HS-5 (cell line): ENCODE results near the gene USP6NL.
"Not testable (repeated sequence)": the region's sequence is repeated elsewhere in the genome, so short reads cannot be mapped to it uniquely, and the experiment has no call there.

Source experiments
- DNase-seq: peaks from one replicate; pipeline ENCODE4 v3.0.0-alpha.2; 2012; ENCODE audit warnings: low read depth

USP6NL gene

DNA sequence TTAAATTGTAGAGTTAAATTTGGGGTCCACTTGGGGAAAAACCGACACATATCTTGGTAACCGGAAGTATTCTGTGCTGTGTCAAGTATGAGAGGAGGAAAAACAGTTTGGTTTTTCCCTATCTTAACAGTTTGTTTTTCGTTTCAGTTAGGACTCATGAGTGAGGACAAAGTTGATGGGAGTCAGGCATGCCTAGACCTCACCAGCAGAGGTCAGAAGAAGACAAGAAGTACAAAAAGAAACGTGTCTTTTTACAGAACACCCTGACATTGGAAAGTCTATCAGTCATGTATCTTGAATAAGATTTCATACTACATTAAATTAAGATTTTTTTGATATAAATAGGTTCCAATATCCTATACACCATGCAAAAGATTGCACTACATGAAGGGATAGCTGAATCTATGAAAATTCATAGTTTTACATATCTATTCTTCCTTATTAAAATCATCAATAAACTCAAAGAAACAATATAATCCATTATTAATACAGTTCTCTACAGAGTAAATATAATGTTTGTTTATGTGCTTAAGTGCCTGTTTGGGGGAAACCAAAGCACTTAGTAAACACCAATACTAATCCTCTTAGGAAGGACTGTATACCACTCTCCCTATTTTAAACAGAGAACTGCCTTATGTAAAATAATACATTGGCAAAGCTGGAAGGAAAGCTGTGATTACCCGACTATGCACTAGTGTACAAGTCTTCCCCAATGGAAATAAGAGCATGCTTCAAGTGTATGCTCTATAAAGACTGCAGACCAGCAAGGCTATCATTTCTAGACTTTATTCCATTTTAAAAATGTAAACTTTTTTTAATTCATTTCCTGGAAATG lies 95.6 kb downstream of the USP6NL start:
- no peak for DNase-seq

GRCh38 chr10:11513727-11514126 lies 97.7 kb downstream of the USP6NL start:
- no peak for DNase-seq

DNA sequence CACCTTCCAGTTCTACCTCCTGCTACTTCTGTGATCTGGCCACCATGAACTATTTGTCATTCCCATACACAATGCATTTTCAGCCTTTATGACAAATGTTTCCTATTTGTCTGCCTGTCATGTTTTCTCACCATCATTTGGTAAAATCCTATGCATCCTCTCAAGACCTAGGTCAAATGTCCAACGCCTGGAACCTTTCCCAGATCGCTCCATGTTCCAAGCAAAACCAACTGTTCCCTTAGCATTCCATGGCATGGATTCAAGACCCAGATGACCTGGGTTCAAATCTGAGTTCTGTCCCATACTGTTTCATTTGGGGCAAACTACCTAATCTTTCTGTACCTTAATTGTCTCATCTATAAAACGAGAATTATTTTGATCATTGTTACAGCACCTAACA lies 98.9 kb downstream of the USP6NL start:
- no peak for DNase-seq

DNA sequence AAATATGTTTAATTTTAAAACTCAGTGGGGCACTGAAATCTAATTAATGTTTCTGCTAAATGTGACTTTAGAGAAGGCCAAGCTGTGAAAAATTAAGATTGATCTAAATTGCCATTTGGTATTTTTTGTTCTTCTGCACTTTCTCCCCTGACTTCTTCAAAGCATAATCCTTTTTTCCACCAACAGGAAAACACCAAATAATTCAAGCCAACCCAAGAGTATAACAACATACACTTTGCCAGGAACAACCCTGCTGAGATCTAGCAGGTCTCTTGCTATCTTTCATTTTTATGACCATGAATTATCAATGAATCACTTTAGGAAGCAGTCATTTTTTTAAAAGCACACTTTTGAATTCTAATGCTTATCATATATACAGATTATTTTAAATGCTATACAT lies 100.1 kb downstream of the USP6NL start:
- no peak for DNase-seq

GRCh38 chr10:11510736-11511135 lies 100.7 kb downstream of the USP6NL start:
- no peak for DNase-seq

DNA sequence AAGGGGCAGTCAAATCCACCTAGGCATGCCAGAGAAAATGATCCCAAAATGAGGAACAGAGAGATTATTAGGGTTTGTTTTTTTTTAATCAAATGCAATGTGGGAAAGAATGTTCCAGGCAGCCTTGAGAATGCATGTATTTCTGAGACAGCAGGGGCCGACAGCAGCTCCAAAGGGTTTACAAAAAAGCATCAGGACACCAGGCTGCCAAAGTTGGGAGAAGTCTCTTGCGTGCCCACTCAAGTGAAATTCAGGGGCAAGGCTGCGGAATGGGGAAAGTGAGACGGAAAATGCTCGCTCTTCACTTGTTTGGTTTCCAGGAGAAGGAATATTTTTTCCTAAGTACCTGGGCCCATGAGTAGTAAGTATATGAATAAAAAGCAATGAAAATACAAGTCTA lies 101.2 kb downstream of the USP6NL start:
- DNase-seq: no peak

- no peak for DNase-seq
Measured at GRCh38 chr10:11509036-11509435, 102.4 kb downstream of the USP6NL start.

GRCh38 chr10:11506247-11506789 lies 105.1 kb downstream of the USP6NL start:
- DNase-seq: no peak

DNA sequence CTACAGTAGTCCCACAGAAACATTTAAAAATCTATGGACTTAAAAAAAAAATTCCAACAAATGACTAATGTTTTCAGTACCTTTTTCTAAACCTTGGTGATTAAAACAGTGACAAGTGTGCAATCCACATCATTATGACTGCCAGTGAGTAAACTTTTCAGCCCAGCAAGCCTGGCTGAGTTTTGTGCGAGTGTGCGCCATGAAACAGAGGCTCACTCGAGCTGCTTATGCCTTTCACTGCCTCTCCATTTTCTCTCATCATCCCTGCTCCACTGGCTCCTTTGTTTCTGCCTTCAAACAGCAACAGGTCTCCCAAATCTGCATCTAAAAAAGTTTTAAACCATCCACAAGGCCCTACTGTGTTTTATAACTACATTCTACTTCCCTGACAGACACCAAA lies 105.8 kb downstream of the USP6NL start:
- no peak for DNase-seq

- DNase-seq: no peak
Measured at GRCh38 chr10:11504566-11505285, 106.7 kb downstream of the USP6NL start.

GRCh38 chr10:11501600-11501999 lies 109.8 kb downstream of the USP6NL start:
- DNase-seq: no peak

DNA sequence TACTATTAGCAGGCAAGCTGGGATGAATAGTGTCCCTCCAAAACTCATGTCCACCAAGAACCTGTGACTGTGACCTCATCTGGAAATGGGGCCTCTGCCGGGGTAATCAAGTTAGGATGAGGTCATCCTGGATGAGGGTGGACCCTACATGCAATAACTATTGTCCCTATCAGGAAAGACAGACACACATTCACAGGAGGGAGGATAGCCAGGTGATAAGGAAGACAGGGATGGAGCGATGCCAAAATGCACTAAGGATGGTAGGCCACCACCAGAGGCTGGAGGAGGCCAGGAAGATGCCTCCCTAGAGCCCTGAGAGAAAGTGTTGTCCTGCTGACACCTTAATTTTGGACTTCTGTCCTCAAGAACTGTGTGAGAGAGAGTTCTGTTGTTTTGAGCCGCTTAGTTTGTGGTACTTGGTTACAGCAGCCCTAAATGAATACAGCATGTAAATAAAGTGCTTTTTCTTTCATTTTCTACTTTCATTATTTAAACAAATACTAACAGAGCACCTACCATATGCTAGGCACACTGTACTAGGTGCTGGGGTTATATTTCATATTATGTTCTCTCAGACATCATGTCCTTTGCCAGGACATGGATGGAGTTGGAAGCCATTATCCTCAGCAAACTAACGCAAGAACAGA lies 111.9 kb downstream of the USP6NL start:
- DNase-seq: no peak

GRCh38 chr10:11498399-11498798 lies 113.1 kb downstream of the USP6NL start:
- DNase-seq: no peak

DNA sequence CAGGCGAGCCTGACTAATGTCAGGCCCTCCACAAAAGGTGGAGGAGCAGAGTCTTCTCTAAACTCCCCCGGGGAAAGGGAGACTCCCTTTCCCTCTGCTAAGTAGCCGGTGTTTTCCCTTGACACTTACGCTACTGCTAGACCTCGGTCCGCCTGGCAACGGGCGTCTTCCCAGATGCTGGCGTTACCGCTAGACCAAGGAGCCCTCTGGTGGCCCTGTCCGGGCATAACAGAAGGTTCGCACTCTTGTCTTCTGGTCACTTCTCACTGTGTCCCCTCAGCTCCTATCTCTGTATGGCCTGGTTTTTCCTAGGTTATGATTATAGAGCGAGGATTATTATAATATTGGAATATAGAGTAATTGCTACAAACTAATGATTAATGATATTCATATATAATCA lies 116.5 kb downstream of the USP6NL start:
- DNase-seq: not testable (repeated sequence)

- no peak for DNase-seq
Measured at GRCh38 chr10:11493646-11494045, 117.8 kb downstream of the USP6NL start.

DNA sequence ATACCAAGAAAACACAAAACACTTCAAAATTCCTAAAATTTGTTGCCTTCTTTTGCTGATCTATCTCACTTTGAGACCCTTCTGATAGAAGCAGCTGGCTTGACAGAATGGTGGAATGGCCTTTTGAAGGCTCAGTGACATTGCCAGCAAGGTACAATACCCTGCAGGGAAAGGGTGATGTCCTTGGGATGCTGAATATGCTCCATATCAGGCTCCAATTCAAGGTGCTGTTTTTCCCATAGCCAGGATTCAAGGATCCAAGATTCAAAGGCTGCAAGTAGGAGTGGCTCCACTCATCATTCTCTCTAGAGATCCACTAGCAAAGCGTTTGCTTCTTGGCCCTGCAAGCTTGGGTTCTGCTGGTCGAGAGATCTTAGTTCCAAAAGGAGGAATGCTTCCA lies 120.4 kb downstream of the USP6NL start:
- DNase-seq: no peak

DNA sequence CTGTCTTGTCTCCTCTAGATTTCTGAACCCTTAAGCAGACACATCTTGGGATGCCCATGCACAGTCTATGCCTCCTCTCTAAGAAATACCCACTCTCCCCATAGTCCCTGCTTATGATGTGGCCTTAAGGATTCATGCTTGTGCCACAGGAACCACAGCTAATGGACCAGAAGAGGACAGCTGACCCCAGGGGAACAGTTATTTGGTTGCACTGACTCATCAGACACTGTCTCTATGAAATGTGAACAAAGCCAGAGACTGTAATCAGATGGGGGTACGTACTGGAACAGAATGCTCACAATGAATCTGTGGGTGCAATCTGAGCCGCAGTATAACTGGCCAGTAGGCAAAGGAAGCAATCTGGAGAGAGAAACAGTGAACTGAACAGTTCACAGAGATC lies 121.9 kb downstream of the USP6NL start:
- no peak for DNase-seq

- no peak for DNase-seq
Measured at GRCh38 chr10:11488126-11488525, 123.3 kb downstream of the USP6NL start.

GRCh38 chr10:11483201-11484148 lies 128.0 kb downstream of the USP6NL start:
- no peak for DNase-seq

DNA sequence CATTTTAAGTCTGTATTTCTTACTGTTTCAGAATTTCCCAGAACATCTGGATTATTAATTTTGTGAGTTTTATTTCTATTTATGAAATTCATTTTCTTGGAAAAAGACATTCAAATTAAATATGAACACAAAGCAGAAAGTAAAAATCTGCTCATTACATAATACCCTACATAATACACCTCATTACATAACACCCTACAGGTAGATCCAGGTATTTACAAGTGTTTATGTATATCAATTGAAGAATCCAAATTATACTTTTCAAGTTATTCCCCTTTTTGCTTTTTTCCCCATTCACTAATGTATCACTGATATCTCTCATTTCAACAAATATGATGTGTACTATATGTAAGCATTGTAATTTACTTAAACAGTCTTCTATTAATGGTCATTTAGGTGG lies 129.1 kb downstream of the USP6NL start:
- DNase-seq: no peak

- no peak for DNase-seq
Measured at GRCh38 chr10:11480687-11481086, 130.8 kb downstream of the USP6NL start.

- DNase-seq: no peak
Measured at GRCh38 chr10:11479300-11479699, 132.2 kb downstream of the USP6NL start.
